Measurements from ENCODE around the gene DHRS13.

GRCh38 chr17:28944343-28944742 lies 41.5 kb upstream of the DHRS13 start:
- TF ChIP-seq CTCF (optimal IDR thresholded peaks at IDR 0.05 in 1 of 3, IDR thresholded peaks at IDR 0.05 in 1 of 3, conservative IDR thresholded peaks at IDR 0.05 in 1 of 3; ENCODE audit: extremely low read depth in 1 of 3, insufficient read depth in 2 of 3, low read length in 3 of 3) (no peak), EZH2 (IDR thresholded peaks at IDR 0.05; ENCODE audit: low read length) (no peak)

All from keratinocyte (primary cell).